AG09319 (cell line): ENCODE results near the gene ST8SIA6.

ENCODE experiments used
- DNase-seq: peaks from one replicate; pipeline ENCODE4 v3.0.0-alpha.2; 2010; ENCODE audit warnings: low read depth; ENCODE audit errors: extremely low read depth
- CTCF ChIP-seq: IDR thresholded peaks from 2 replicates; pipeline ENCODE4 v1.5.1; 2011; ENCODE audit warnings: low read depth, mild to moderate bottlenecking, inconsistent platforms, low read length, moderate library complexity

ST8SIA6 gene

GRCh38 chr10:17396004-17396403 lies 58.4 kb downstream of the ST8SIA6 start:
- TF ChIP-seq CTCF: no peak
- DNase-seq: no peak

GRCh38 chr10:17394854-17395253 lies 59.5 kb downstream of the ST8SIA6 start:
- no peak for TF ChIP-seq CTCF
- no peak for DNase-seq

GRCh38 chr10:17387861-17388503 lies 66.4 kb downstream of the ST8SIA6 start:
- no peak for DNase-seq
- TF ChIP-seq CTCF: no peak

- no peak for TF ChIP-seq CTCF
- DNase-seq: no peak
Observed at GRCh38 chr10:17386616-17387075, 67.7 kb downstream of the ST8SIA6 start.

GRCh38 chr10:17386021-17386420 lies 68.4 kb downstream of the ST8SIA6 start:
- DNase-seq: no peak

GRCh38 chr10:17385066-17385465 lies 69.3 kb downstream of the ST8SIA6 start:
- no peak for DNase-seq
- no peak for TF ChIP-seq CTCF

More at GRCh38 chr10:17386021-17386420, 68.4 kb downstream of the ST8SIA6 start:
- TF ChIP-seq CTCF: no peak

GRCh38 chr10:17383801-17384555 lies 70.4 kb downstream of the ST8SIA6 start:
- TF ChIP-seq CTCF: no peak
- no peak for DNase-seq
